Breast epithelium (tissue), 3 donors: Measurements from ENCODE around the gene DSCAM.

Experiments used
- POLR2AphosphoS5 ChIP-seq, 3 donors: sonication (generic); formaldehyde crosslinking; IDR thresholded peaks; one replicate each; pipeline ENCODE4 v1.6.1; 2017; ENCODE audit warnings: antibody characterized with exemption in 3 of 3
- TF ChIP-seq, protein P1 (sequence below), 3 donors: fragments of 450-650 bp; IDR thresholded peaks; one replicate each; pipeline ENCODE4 v1.5.1; 2016 to 2017; ENCODE audit warnings: antibody characterized with exemption in 3 of 3, mild to moderate bottlenecking in 3 of 3, moderate library complexity in 3 of 3

DNA sequence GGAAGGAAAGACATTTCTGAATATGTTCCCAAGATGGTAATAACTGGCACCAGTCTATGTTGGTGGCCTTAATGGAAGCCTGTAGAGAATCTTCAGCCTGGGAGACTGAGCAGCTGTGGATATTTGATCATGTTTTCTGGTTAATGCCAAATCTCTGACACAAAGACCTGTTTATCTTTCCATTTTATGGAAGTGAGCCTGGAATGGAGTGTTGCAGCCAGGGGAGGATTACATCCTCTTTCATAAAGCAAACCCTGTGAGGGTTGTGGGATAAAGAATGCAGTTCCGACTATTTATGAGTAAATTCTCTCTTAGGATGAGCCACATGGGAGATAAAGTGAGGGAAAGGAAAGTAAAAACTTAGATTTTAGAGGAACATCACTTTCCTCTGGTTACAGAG lies 835.6 kb downstream of the DSCAM start:
- TF ChIP-seq, protein P1, sequence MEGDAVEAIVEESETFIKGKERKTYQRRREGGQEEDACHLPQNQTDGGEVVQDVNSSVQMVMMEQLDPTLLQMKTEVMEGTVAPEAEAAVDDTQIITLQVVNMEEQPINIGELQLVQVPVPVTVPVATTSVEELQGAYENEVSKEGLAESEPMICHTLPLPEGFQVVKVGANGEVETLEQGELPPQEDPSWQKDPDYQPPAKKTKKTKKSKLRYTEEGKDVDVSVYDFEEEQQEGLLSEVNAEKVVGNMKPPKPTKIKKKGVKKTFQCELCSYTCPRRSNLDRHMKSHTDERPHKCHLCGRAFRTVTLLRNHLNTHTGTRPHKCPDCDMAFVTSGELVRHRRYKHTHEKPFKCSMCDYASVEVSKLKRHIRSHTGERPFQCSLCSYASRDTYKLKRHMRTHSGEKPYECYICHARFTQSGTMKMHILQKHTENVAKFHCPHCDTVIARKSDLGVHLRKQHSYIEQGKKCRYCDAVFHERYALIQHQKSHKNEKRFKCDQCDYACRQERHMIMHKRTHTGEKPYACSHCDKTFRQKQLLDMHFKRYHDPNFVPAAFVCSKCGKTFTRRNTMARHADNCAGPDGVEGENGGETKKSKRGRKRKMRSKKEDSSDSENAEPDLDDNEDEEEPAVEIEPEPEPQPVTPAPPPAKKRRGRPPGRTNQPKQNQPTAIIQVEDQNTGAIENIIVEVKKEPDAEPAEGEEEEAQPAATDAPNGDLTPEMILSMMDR (IDR thresholded peaks at IDR 0.05) = no peak
- no peak for TF ChIP-seq POLR2AphosphoS5 (IDR thresholded peaks at IDR 0.05)
